ENCODE measurements around the gene PRX.

PRX gene

GRCh38 chr19:40381321-40381720 lies 31.9 kb downstream of the PRX start:
- Histone ChIP-seq H3K79me2 (ENCODE audit: insufficient read depth, low read length) (no peaks in the 10 kb centered on the region), H4K20me1 (ENCODE audit: insufficient read depth, low read length, poor library complexity, severe bottlenecking) (no peaks in the 10 kb centered on the region)

DNA sequence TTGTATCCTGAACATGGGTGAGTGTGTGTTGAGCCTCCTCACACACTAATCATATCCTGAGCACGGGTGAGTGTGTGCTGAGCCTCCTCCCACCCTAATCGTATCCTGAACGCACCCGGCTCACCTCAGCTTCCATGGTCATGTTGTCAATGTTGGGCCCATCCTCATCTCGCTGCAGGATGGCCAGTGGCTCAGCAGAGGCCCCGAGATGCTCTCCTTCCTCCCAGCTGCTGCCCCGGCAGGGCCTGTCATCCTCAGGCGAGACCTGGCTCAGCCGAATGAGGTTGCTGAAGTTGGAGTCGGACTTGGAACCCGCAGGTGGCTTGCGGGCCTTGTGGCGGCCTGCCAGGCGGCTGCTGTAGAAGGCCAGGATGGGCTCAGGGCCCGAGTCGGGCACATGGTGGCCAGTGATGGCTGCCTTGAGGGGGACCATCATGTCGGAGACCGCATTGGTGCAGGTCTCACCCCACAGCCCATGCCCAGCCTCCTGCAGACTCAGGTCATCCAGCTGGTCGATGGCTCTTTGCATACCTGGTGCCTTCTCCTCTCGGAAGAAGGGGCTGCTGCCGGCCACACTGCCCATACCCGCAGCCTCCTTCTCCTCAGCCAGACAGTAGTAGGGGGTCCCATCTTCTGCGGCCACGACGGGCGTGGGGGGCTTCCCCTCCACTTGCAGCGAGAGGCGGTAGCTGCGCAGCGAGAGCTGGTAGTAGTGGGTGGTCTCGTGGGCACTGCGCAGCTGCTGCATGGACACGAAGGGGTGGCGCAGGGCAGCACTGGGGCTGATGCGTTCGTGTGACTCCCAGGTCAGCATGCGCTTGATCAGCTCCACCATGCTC lies 32.8 kb downstream of the PRX start:
- Histone ChIP-seq H3F3A (ENCODE audit: low read depth) (no peaks in the 10 kb centered on the region), H3K9ac (ENCODE audit: low read depth, low read length, poor library complexity, severe bottlenecking) (no peak overlapping the region), H2AFZ (ENCODE audit: low read length) (no peak overlapping the region), H3K9me3 (ENCODE audit: insufficient read depth, low read depth, low read length) (no peaks in the 10 kb centered on the region), H3K4me2 (ENCODE audit: low read depth, low read length, poor library complexity, severe bottlenecking) (no peak overlapping the region), H3K36me3 (ENCODE audit: insufficient read depth, low read length) (no peaks in the 10 kb centered on the region), H4K20me1 (ENCODE audit: insufficient read depth, low read length, poor library complexity, severe bottlenecking) (no peaks in the 10 kb centered on the region), H3K27me3 (ENCODE audit: insufficient read depth, low read length, poor library complexity, severe bottlenecking) (no peaks in the 10 kb centered on the region), H3K4me1 (ENCODE audit: insufficient read depth, low read length, poor library complexity, severe bottlenecking) (no peaks in the 10 kb centered on the region), H3K9me2 (replicated peaks; ENCODE audit: low read depth, low read length) (no peaks in the 10 kb centered on the region), H3K79me2 (ENCODE audit: insufficient read depth, low read length) (no peaks in the 10 kb centered on the region), H3K4me3 (ENCODE audit: low read length, poor library complexity, severe bottlenecking) (no peak overlapping the region)
- TF ChIP-seq EZH2phosphoT487 (IDR thresholded peaks at IDR 0.05; ENCODE audit: borderline replicate concordance) (no peak), CTCF (conservative IDR thresholded peaks at IDR 0.05; ENCODE audit: low read length) (no peak)

More at GRCh38 chr19:40381321-40381720, 31.9 kb downstream of the PRX start:
- Histone ChIP-seq H3K27me3 (ENCODE audit: insufficient read depth, low read length, poor library complexity, severe bottlenecking) (no peaks in the 10 kb centered on the region), H3F3A (ENCODE audit: low read depth) (no peaks in the 10 kb centered on the region), H3K9me2 (replicated peaks; ENCODE audit: low read depth, low read length) (no peaks in the 10 kb centered on the region), H3K9ac (ENCODE audit: low read depth, low read length, poor library complexity, severe bottlenecking) (no peak overlapping the region), H3K9me3 (ENCODE audit: insufficient read depth, low read depth, low read length) (no peaks in the 10 kb centered on the region), H3K4me2 (ENCODE audit: low read depth, low read length, poor library complexity, severe bottlenecking) (no peak overlapping the region), H3K36me3 (ENCODE audit: insufficient read depth, low read length) (no peaks in the 10 kb centered on the region), H2AFZ (ENCODE audit: low read length) (no peak overlapping the region), H3K4me1 (ENCODE audit: insufficient read depth, low read length, poor library complexity, severe bottlenecking) (no peaks in the 10 kb centered on the region), H3K4me3 (ENCODE audit: low read length, poor library complexity, severe bottlenecking) (no peak overlapping the region)
- TF ChIP-seq CTCF (conservative IDR thresholded peaks at IDR 0.05; ENCODE audit: low read length), result no peak
- no peak for TF ChIP-seq EZH2phosphoT487 (IDR thresholded peaks at IDR 0.05; ENCODE audit: borderline replicate concordance)

GRCh38 chr19:40379446-40380198 lies 33.6 kb downstream of the PRX start:
- H3K4me3 ChIP-seq (ENCODE audit: low read length, poor library complexity, severe bottlenecking), result no peak overlapping the region
- no peaks in the 10 kb centered on the region for H3K36me3 ChIP-seq (ENCODE audit: insufficient read depth, low read length)
- H3F3A ChIP-seq (ENCODE audit: low read depth), result no peaks in the 10 kb centered on the region
- no peaks in the 10 kb centered on the region for H3K27me3 ChIP-seq (ENCODE audit: insufficient read depth, low read length, poor library complexity, severe bottlenecking)
- H4K20me1 ChIP-seq (ENCODE audit: insufficient read depth, low read length, poor library complexity, severe bottlenecking), result no peaks in the 10 kb centered on the region
- no peaks in the 10 kb centered on the region for H3K9me3 ChIP-seq (ENCODE audit: insufficient read depth, low read depth, low read length)
- no peaks in the 10 kb centered on the region for H3K9me2 ChIP-seq (replicated peaks; ENCODE audit: low read depth, low read length)
- no peaks in the 10 kb centered on the region for H3K4me1 ChIP-seq (ENCODE audit: insufficient read depth, low read length, poor library complexity, severe bottlenecking)
- no peaks in the 10 kb centered on the region for H3K79me2 ChIP-seq (ENCODE audit: insufficient read depth, low read length)
- H3K4me2 ChIP-seq (ENCODE audit: low read depth, low read length, poor library complexity, severe bottlenecking), result no peak overlapping the region
- H3K9ac ChIP-seq (ENCODE audit: low read depth, low read length, poor library complexity, severe bottlenecking), result no peak overlapping the region
- TF ChIP-seq EZH2phosphoT487 (IDR thresholded peaks at IDR 0.05; ENCODE audit: borderline replicate concordance) (no peak), CTCF (conservative IDR thresholded peaks at IDR 0.05; ENCODE audit: low read length) (no peak)
- no peak overlapping the region for H2AFZ ChIP-seq (ENCODE audit: low read length)

Measured in Loucy (cell line).